HG03571 (cell line): ENCODE data around the gene ALPI.
"Not testable (repeated sequence)": the region's sequence is repeated elsewhere in the genome, so short reads cannot be mapped to it uniquely, and the experiment has no call there.

Source experiments
- ATAC-seq: cut with Tn5 transposase; IDR thresholded peaks from one replicate; pipeline ENCODE4 v1.9.1; 2021; ENCODE audit not compliant: unreplicated experiment

Gene ALPI

DNA sequence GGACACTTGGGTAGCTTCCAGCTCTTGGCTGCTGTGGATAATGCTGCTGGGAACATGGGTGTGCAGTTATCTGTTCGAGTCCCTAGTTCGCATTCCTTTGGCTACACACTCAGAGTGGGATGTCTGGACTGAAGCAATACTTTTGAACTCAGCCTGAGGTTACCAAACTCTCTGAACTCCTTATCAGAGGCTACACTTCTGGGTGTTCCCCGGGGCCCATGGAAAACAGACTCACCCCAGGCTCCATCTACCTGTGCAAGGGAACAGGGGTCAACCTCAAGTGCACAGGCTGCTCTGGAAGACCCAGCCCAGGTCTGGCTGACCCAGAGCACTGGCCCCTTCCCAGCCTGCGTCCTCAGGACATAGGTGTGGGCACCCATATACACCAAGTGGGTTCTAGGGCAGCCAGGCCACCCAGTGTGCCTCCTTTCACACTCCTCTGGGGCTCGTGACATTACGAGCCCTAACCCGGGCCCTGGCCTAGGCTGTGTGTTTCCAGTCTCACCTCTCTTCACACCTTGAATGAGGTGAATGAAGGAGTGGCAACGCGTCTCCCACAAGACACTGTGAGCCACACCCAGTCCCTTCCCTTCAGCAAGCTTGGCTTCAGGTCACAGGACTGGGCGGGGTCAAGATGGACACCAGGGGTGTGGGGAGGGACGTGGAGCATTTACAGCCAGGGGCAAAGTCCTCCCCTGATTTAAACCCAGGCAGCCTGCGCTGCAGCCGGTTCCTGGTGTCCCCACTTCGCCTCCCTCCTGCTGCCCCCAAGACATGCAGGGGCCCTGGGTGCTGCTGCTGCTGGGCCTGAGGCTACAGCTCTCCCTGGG, at the start of gene ALPI:
Gene ALPI, plus strand, starts transcription at position 728 of the 830 bp plus-strand sequence. Its CDS starts 47 bp downstream, at position 775.
- no peak for ATAC-seq

- no peak for ATAC-seq
Observed at GRCh38 chr2:232406556-232407310, 49.2 kb upstream of the ALPI start, which contains the start of gene ALPG. Gene ALPG, plus strand, starts transcription at chr2:232406844. Its CDS starts 51 bp downstream, at chr2:232406895.

- ATAC-seq = not testable (repeated sequence)
Observed at GRCh38 chr2:232407428-232408150, 48.4 kb upstream of the ALPI start.

- not testable (repeated sequence) for ATAC-seq
Observed at GRCh38 chr2:232408269-232408668, 47.7 kb upstream of the ALPI start.

- ATAC-seq = not testable (repeated sequence)
Observed at GRCh38 chr2:232409617-232410016, 46.3 kb upstream of the ALPI start.

DNA sequence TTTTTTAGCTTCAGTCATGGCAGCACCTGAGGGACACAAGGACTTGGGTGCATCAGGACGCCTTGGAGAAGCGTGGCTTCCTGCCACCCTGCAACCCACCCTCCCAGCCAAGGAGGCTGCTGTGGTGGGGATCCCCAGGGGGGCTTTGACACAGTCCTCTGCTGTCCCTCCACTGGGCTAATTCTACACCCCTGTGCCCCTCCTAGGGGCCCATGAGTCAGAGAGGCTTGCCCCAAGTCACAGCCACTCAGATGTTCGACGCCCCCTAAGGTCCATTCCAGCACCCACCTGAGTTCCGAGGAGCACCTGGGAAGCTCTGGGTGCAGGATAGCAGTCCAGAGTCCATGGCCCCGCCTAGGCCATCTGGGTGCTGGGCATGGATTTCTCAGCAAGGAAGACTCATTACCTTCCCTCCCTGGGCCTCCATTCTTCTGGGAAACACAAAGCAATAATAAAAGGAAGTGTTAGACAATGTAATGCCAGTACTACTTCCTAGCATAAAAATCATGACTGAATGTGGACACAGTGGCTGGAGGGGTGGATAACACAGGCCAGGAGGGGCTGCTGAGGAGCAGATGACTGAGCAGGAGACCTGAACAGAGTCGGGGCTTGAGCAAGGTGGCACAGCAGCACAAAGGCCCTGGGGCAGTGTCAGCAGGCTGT, 45.6 kb upstream of the ALPI start:
- no peak for ATAC-seq

DNA sequence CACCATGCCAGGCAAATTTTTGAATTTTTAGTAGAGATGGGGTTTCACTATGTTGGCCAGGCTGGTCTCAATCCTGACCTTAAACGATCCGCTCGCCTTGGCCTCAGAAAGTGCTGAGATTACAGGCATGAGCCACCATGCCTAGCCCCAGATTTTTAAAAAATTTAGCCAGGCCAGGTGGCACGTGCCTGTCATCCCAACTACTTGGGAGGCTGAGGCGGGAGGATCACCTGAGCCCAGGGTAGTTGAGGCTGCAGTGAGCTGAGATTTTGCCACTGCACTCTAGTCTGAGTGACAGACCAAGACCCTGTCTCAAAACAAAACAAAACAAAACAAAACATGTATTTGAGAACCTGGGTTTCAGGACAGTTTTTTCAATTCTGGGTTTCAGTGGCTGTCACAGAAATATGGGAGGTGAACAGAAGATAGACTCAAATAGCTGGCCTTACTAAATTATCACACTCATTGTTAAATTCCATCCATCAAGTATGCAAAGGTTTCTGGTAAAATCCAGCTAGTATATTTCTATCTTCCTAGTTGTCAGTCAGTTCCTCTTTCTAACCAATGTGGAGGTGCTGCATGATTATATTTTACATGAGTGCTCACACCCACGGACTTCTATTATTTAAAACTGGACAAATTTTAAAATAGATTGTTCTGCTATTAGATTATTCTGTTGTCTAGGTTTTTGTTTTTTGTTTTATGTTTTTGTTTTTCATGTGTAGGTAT, 43.9 kb upstream of the ALPI start:
- no peak for ATAC-seq

GRCh38 chr2:232412986-232413385, 43.0 kb upstream of the ALPI start:
- no peak for ATAC-seq

DNA sequence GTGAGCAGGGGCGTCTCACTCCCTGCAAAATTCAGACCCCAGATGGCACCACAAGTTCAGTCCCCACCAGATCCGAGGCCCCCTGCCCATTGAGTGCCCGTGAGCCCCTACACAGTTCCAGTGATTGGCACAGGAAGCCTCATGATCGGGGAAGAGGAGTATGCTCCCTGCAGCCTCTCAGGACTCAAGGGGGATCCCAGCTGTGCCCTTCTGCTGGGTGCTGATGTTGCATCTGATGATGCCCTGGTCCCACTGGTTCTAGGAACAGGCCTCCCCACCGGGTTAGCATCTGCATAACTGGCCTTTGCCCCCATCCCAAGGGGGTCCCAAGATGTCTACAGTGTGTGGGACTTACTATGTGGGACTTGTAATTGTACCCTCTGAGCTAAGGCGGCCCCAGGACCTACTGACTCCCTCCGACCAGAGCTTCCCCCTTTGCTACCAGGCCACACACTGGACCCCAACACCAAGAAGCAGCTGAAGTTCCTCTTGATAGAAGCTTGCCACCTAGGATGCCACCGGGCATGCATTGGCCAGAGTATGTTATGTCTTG, 40.7 kb upstream of the ALPI start:
- ATAC-seq = no peak

DNA sequence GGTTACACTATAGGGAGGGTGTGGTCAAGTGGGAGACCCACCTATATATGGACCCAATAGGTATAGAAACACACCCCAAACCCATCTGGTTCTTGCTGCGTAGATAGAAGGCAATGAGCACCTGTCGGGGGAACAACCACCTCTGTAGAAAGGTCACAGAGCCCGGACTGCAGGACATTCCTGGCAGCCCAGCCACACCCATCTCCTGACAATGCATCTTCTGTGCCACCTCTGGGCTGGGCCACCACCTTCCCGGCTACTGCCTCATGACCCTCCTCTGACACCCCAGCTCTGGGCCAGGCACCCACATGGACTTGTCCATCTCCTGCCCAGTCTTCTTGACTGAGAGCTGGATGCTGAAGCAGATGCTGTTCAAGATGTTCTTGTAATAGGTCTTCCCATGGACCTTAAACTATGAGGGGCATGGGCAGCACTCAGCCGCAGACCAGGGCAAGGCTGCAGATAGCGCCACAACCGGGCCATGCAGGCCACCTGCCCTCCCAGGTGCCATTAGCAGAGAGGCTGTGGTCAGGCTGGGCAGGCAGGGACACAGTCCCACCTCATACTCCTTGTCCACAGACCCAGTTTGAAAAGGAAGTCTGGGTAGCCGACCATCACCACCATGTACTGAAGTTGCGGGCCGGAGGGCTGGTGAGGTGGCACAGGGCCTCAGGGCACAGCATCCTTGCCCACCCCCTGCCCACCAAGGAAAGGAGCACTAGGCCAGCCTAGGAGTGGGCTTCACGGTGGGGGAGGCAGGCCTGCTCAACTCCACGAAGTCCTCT, 40.0 kb upstream of the ALPI start:
- no peak for ATAC-seq

GRCh38 chr2:232416521-232417470, 39.2 kb upstream of the ALPI start:
- no peak for ATAC-seq

DNA sequence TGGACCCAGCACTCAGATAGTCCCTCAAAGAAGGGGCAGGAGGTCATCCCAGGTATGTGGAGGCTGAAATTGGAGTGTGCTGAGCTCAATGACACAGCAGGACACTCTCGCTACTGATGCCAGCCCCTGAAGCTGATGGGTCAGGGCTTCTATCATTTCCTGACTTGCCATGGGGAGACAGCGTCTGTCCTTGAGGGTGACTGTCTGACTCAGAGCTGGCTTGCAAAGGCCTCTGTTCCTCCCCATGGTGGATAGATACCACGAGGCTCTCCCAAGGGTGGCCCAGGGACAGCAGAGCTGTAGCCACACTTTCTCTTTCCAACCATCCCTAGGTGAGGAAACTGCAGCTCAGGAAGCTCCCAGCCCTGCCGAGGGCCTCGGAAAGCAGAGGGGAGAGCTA, 38.5 kb upstream of the ALPI start:
- no peak for ATAC-seq

- no peak for ATAC-seq
Observed at GRCh38 chr2:232418056-232418455, 37.9 kb upstream of the ALPI start.

- ATAC-seq = no peak
Observed at GRCh38 chr2:232418466-232419244, 37.3 kb upstream of the ALPI start.

GRCh38 chr2:232419245-232420072, 36.5 kb upstream of the ALPI start:
- no peak for ATAC-seq

DNA sequence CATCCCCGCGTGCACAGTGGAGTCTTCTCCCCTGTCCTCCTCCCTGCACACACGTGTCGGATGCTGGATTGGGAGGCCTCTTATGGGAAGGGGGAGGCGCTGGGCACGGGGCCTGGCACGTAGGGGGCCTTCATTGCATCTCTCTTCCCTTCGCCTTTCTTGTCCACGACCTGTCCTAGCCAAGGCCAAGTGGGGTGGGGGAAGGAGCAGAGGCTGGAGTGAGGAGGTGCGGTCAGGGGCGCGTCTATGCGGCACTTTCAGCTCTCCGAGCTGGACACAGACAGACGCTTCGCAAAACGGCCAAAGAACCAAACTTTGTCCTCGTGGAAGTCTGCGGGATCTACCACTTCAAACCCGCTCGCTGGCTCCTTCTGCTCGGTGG, 35.9 kb upstream of the ALPI start:
- ATAC-seq = no peak
